B cell (primary cell): ENCODE results near the gene TIMELESS. TPM values are rescaled to one million over a fixed set of nuclear protein-coding genes. Genes with fewer than 3 reads are reported as not detected.

ENCODE experiments used
- ATAC-seq: fragments of 200-7000 bp; cut with Tn5 transposase; one replicate; pipeline ENCODE4 v1.10.0; 2021; ENCODE audit warnings: low read depth, mild to moderate bottlenecking, moderate number of reproducible peaks, moderate library complexity
- CTCF ChIA-PET: fragments of 350-600 bp; sonication (Branson Sonifier 250); formaldehyde crosslinking; loops from one replicate; lab custom pipeline; 2021; ENCODE audit warnings: antibody characterized with exemption, inconsistent platforms; lab: Charles Lee
- POLR2A ChIA-PET: fragments of 350-600 bp; sonication (Branson Sonifier 250); formaldehyde crosslinking; loops from one replicate; lab custom pipeline; 2021; ENCODE audit warnings: antibody characterized with exemption; lab: Charles Lee
- DNase-seq: peaks from one replicate; pipeline ENCODE4 v3.0.0; 2013
- H2AFZ ChIP-seq: 2 replicates; pipeline ENCODE4 v1.6.1; 2012; ENCODE audit warnings: mild to moderate bottlenecking, low read depth, low read length; ENCODE audit not compliant: insufficient read depth, poor library complexity, severe bottlenecking
- H3K27ac ChIP-seq, 2 donors: 1 replicate in 1 of 2; 2 replicates in 1 of 2; pipeline ENCODE4 v1.5.1; 2012 to 2013; ENCODE audit warnings: low read length in 2 of 2, mild to moderate bottlenecking in 2 of 2, moderate library complexity in 1 of 2
- H3K27me3 ChIP-seq, 4 experiments: fragments of 200-600 bp in 1 of 4; sonication (generic) in 1 of 4; replicated peaks in 1 of 4; 1 replicate in 2 of 4; 2 replicates in 2 of 4; pipeline versions ENCODE4 v1.6.1 to v1.7.0; 2013 to 2016; ENCODE audit warnings: low read length in 3 of 4, mild to moderate bottlenecking in 2 of 4, mixed read lengths in 1 of 4, moderate library complexity in 1 of 4; ENCODE audit not compliant: insufficient read depth in 4 of 4, control insufficient read depth in 3 of 4; ENCODE audit errors: control extremely low read depth in 1 of 4
- H3K36me3 ChIP-seq, 2 experiments: replicated peaks in 1 of 2; 1 replicate in 1 of 2; 2 replicates in 1 of 2; pipeline versions ENCODE4 v1.6.1 to v1.7.1; 2013; ENCODE audit warnings: low read length in 1 of 2; ENCODE audit not compliant: insufficient read depth in 2 of 2, control insufficient read depth in 1 of 2; ENCODE audit errors: control extremely low read depth in 1 of 2, extremely low read depth in 1 of 2
- H3K4me1 ChIP-seq, 2 donors: fragments of 200-600 bp in 1 of 2; sonication (generic) in 1 of 2; 1 replicate in 1 of 2; 2 replicates in 1 of 2; pipeline versions ENCODE4 v1.5.1 to v1.6.1; 2013 to 2017; ENCODE audit warnings: low read length in 2 of 2; ENCODE audit not compliant: control insufficient read depth in 2 of 2, insufficient read depth in 2 of 2
- H3K4me2 ChIP-seq: replicated peaks from 2 replicates; pipeline ENCODE3; 2012; ENCODE audit warnings: mild to moderate bottlenecking, low read depth, low read length; ENCODE audit not compliant: poor library complexity, severe bottlenecking
- H3K4me3 ChIP-seq, 5 experiments: fragments of 200-600 bp in 1 of 5; sonication (generic) in 1 of 5; 1 replicate in 3 of 5; 2 replicates in 2 of 5; pipeline versions ENCODE4 v1.5.1 to v1.7.0; 2011 to 2016; ENCODE audit warnings: low read length in 4 of 5, mild to moderate bottlenecking in 4 of 5, low read depth in 2 of 5, control low read depth in 1 of 5, moderate library complexity in 1 of 5; ENCODE audit not compliant: insufficient read depth in 1 of 5; ENCODE audit errors: control extremely low read depth in 1 of 5, extremely low read depth in 1 of 5
- H3K79me2 ChIP-seq: fragments of 200-600 bp; sonication (generic); one replicate; pipeline ENCODE4 v1.6.0; 2016; ENCODE audit warnings: low read length; ENCODE audit not compliant: control insufficient read depth, insufficient read depth
- H3K9ac ChIP-seq: fragments of 200-600 bp; sonication (generic); 2 replicates; pipeline ENCODE4 v1.6.1; 2017; ENCODE audit warnings: mild to moderate bottlenecking, low read length, moderate library complexity
- H3K9me3 ChIP-seq, 3 donors: one replicate each; pipeline versions ENCODE4 v1.6.1 to v1.7.1; 2013; ENCODE audit warnings: low read length in 2 of 3; ENCODE audit not compliant: control insufficient read depth in 2 of 3, insufficient read depth in 1 of 3; ENCODE audit errors: control extremely low read depth in 1 of 3
- H4K20me1 ChIP-seq: 2 replicates; pipeline ENCODE4 v1.6.0; 2012; ENCODE audit warnings: mild to moderate bottlenecking, low read length; ENCODE audit not compliant: insufficient read depth, control insufficient read depth, poor library complexity, severe bottlenecking
- H3K27ac Mint-ChIP-seq: one replicate; pipeline ENCODE4 v1.8.0; 2021; ENCODE audit warnings: mixed read lengths
- H3K27me3 Mint-ChIP-seq: one replicate; pipeline ENCODE4 v1.8.0; 2021; ENCODE audit warnings: mixed read lengths
- H3K4me1 Mint-ChIP-seq: one replicate; pipeline ENCODE4 v1.8.0; 2021; ENCODE audit warnings: mixed read lengths
- H3K4me3 Mint-ChIP-seq: one replicate; pipeline ENCODE4 v1.8.0; 2021; ENCODE audit warnings: mixed read lengths
- H3K9me3 Mint-ChIP-seq: one replicate; pipeline ENCODE4 v1.8.0; 2022; ENCODE audit warnings: mixed read lengths; ENCODE audit not compliant: insufficient read depth
- CTCF ChIP-seq: fragments of 200-600 bp; IDR thresholded peaks from one replicate; pipeline ENCODE4 v1.8.0; 2022; ENCODE audit warnings: antibody characterized with exemption, mild to moderate bottlenecking
- EZH2 ChIP-seq: IDR thresholded peaks from 2 replicates; pipeline ENCODE4 v1.6.1; 2012; ENCODE audit warnings: borderline replicate concordance, low read depth, mild to moderate bottlenecking, moderate library complexity, low read length; ENCODE audit not compliant: insufficient read depth, poor library complexity, severe bottlenecking
- WGBS: methylation state at CpG from one replicate; pipeline ENCODE4 v1.1.5; 2013; ENCODE audit warnings: missing lambda C conversion rate; ENCODE audit not compliant: insufficient coverage; 5-methylcytosine and 5-hydroxymethylcytosine counted together
- intact Hi-C: fragments of 100-400 bp; cut with micrococcal nuclease; formaldehyde crosslinking; loops from one replicate; pipeline ENCODE4 v1.10.0; 2022
- polyA plus RNA-seq: library from polyadenylated mRNA; depleted of rRNA; stranded (reverse); fragments of >200 nt; gene quantifications from 2 replicates; pipeline ENCODE4 v1.2.3, GENCODE V29; 2012
- total RNA-seq, 2 donors: library from RNA; stranded (reverse); fragments of 120-200 nt in 1 of 2; gene quantifications; 1 replicate in 1 of 2; 2 replicates in 1 of 2; pipeline versions ENCODE4 v1.2.3 to v1.2.4, GENCODE V29; 2013 to 2022

Gene TIMELESS
- total and polyA plus RNA-seq, 2 donors (not counting 1 experiment from before 2014, with no cell fraction given): 17.2 to 44.4 TPM

GRCh38 chr12:56385873-56386272 is 63.4 kb downstream of the TIMELESS start:
- no peak overlapping the region for H3K4me2 ChIP-seq
- intact Hi-C loops: no loop called here
- no peaks in the 10 kb centered on the region for H3K4me1 ChIP-seq
- H3K9me3 Mint-ChIP-seq: no peaks in the 10 kb centered on the region
- H3K9ac ChIP-seq: no peak overlapping the region
- H3K79me2 ChIP-seq: no peaks in the 10 kb centered on the region
- ChIA-PET POLR2A (no interaction called here), CTCF (interaction anchor here (0.8 kb wide), 1 partner anchor 55 kb away, joined by 3 read pairs; no protein-coding TSS in a partner anchor)
- no peak overlapping the region for H3K4me3 Mint-ChIP-seq
- no peak overlapping the region for H2AFZ ChIP-seq
- peaks cover 0 to 3% (median 0%) of the 10 kb centered on the region in 4 experiments for H3K27me3 ChIP-seq
- H3K27ac ChIP-seq: no peak overlapping the region
- H3K36me3 ChIP-seq: no peaks in the 10 kb centered on the region
- DNase-seq: no peak
- no peaks in the 10 kb centered on the region for H3K4me1 Mint-ChIP-seq
- no peak for ATAC-seq
- WGBS: no CpG with 5 or more reads among the region's 1 CpG
- H3K4me3 ChIP-seq: no peak overlapping the region
- no peak for TF ChIP-seq EZH2
- TF ChIP-seq CTCF: no peak
- no peaks in the 10 kb centered on the region for H3K9me3 ChIP-seq
- H4K20me1 ChIP-seq: no peaks in the 10 kb centered on the region
- no peak overlapping the region for H3K27ac Mint-ChIP-seq
- no peaks in the 10 kb centered on the region for H3K27me3 Mint-ChIP-seq

GRCh38 chr12:56382611-56383010 is 66.6 kb downstream of the TIMELESS start:
- Mint-ChIP-seq H3K27me3 (no peaks in the 10 kb centered on the region), H3K4me1 (peaks cover 7% of the 10 kb centered on the region), H3K4me3 (no peak overlapping the region), H3K27ac (no peak overlapping the region), H3K9me3 (no peaks in the 10 kb centered on the region)
- Histone ChIP-seq H3K4me3 (no peak overlapping the region), H3K9me3 (peaks cover 0 to 9% (median 5%) of the 10 kb centered on the region in 3 donors), H3K27ac (no peak overlapping the region), H3K9ac (no peak overlapping the region), H2AFZ (no peak overlapping the region), H3K27me3 (peaks cover 0 to 3% (median 0%) of the 10 kb centered on the region in 4 experiments), H3K79me2 (no peaks in the 10 kb centered on the region), H3K4me2 (no peak overlapping the region), H4K20me1 (no peaks in the 10 kb centered on the region), H3K36me3 (no peaks in the 10 kb centered on the region), H3K4me1 (peaks cover 8 to 20% of the 10 kb centered on the region in 2 donors)
- intact Hi-C loops: no loop called here
- no peak for TF ChIP-seq EZH2
- TF ChIP-seq CTCF: no peak
- WGBS: 97% methylated on average over 10 of the region's 16 CpGs
- ChIA-PET CTCF (interaction anchor here (0.8 to 1.4 kb wide), 3 partner anchors 79 to 254 kb away, joined by 3 to 5 read pairs (median 3); no protein-coding TSS in a partner anchor), POLR2A (interaction anchor here (0.7 kb wide), 1 partner anchor 278 kb away, joined by 5 read pairs; the partner anchor contains the start of gene PA2G4)
- no peak for ATAC-seq
- DNase-seq: no peak
